Endothelial cell of umbilical vein (primary cell): ENCODE measurements around the gene RBFOX1.

Experiments used
- CTCF ChIP-seq, 2 donors: IDR thresholded peaks; 1 replicate in 1 of 2; 2 replicates in 1 of 2; pipeline ENCODE4 v1.5.1; 2011; ENCODE audit warnings: low read length in 2 of 2, mild to moderate bottlenecking in 2 of 2, moderate library complexity in 2 of 2, control low read depth in 1 of 2, inconsistent platforms in 1 of 2, low read depth in 1 of 2; ENCODE audit not compliant: insufficient read depth in 1 of 2; ENCODE audit errors: extremely low read depth in 1 of 2
- EZH2 ChIP-seq: IDR thresholded peaks from 2 replicates; pipeline ENCODE4 v1.6.1; 2012; ENCODE audit warnings: borderline replicate concordance, low read depth, mild to moderate bottlenecking, moderate library complexity, low read length, inconsistent platforms; ENCODE audit not compliant: severe bottlenecking
- JUN ChIP-seq: IDR thresholded peaks from 2 replicates; pipeline ENCODE4 v1.6.1; 2011; ENCODE audit warnings: borderline replicate concordance, low read depth; ENCODE audit not compliant: insufficient read length, insufficient read depth
- POLR2A ChIP-seq: IDR thresholded peaks from 2 replicates; pipeline ENCODE4 v1.6.1; 2012; ENCODE audit warnings: low read depth, mild to moderate bottlenecking, control low read depth, low read length

DNA sequence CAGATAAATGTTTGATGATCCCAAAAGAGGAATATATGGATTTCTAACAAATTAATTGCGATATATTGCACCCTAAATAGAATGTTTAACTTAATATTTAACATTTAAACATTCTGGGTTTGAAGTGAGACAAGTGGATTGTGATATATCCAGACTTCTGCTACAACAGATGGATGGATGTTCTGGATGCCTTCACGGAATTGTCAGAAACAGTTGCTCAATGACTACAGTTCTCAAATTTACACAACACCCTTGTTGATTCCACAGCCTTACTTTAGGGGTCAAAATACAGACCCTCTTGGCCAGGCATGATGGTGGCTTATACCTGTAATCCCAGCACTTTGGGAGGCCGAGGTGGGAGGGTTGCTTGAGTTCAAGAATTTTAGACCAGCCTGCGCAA, 250.8 kb downstream of the RBFOX1 start:
- TF ChIP-seq CTCF (IDR thresholded peaks at IDR 0.05; ENCODE audit: extremely low read depth in 1 of 2, insufficient read depth in 1 of 2, low read depth in 1 of 2, low read length in 2 of 2) (no peak), EZH2 (no peak), JUN (no peak), POLR2A (no peak)
